Testis (tissue), 5 donors: ENCODE data around the gene C1QTNF3. TPM values are rescaled to one million over a fixed set of nuclear protein-coding genes. Genes with fewer than 3 reads are reported as not detected.
"Not testable (repeated sequence)": the region's sequence is repeated elsewhere in the genome, so short reads cannot be mapped to it uniquely, and the experiment has no call there.

Experiments
- DNase-seq: peaks from one replicate; pipeline ENCODE4 v3.0.0-alpha.2; 2019
- H3K27ac ChIP-seq, 2 donors: fragments of 200-600 bp; sonication (generic); one replicate each; pipeline ENCODE4 v1.5.1; 2019
- H3K27me3 ChIP-seq: fragments of 200-600 bp; sonication (generic); one replicate; pipeline ENCODE4 v1.5.1; 2019
- H3K36me3 ChIP-seq: fragments of 200-600 bp; sonication (generic); one replicate; pipeline ENCODE4 v1.5.1; 2017; ENCODE audit warnings: low read depth; ENCODE audit errors: missing control alignments
- H3K4me1 ChIP-seq: fragments of 200-600 bp; sonication (generic); one replicate; pipeline ENCODE4 v1.5.1; 2019
- H3K4me3 ChIP-seq, 2 donors: fragments of 200-600 bp; sonication (generic); one replicate each; pipeline ENCODE4 v1.5.1; 2017 to 2019
- H3K9me3 ChIP-seq: fragments of 200-600 bp; sonication (generic); one replicate; pipeline ENCODE4 v1.5.1; 2017
- POLR2A ChIP-seq: fragments of 450-650 bp; IDR thresholded peaks from one replicate; pipeline ENCODE4 v1.6.1; 2017; ENCODE audit warnings: antibody characterized with exemption, mild to moderate bottlenecking, moderate library complexity
- WGBS, 2 donors: methylation state at CpG; one replicate each; pipeline ENCODE4 v1.1.5; 2018; 5-methylcytosine and 5-hydroxymethylcytosine counted together
- intact Hi-C: fragments of 100-400 bp; cut with DNase I; formaldehyde crosslinking; loops from one replicate; pipeline ENCODE4 v1.15.1; 2023; ENCODE audit warnings: low total_unique reads
- long read RNA-seq, 2 donors: transcript quantifications; one replicate each; lab custom pipeline, GENCODE V29; 2026
- polyA plus RNA-seq: library from polyadenylated mRNA; stranded (reverse); fragments of 350-450 nt; fragmentation: Illumina TruSeq; extraction: RNeasy Lipid Tissue Mini Kit (QIAGEN cat#74804); gene quantifications from one replicate; pipeline ENCODE4 v1.2.3, GENCODE V29; 2014; ENCODE audit warnings: low read depth, low replicate concordance; ENCODE audit not compliant: insufficient read depth
- total RNA-seq, 2 donors: library from RNA; depleted of rRNA; stranded (reverse); fragments of >200 nt; gene quantifications; one replicate each; pipeline ENCODE4 v1.2.3, GENCODE V29; 2016
- TF ChIP-seq, protein P1 (sequence below), 3 experiments: fragments of 450-650 bp in 2 of 3; fragments of 200-600 bp in 1 of 3; sonication (generic) in 1 of 3; IDR thresholded peaks; one replicate each; pipeline ENCODE4 v1.5.1; 2016 to 2019; ENCODE audit warnings: antibody characterized with exemption in 3 of 3, mild to moderate bottlenecking in 2 of 3, moderate library complexity in 1 of 3

The C1QTNF3 gene, protein sequence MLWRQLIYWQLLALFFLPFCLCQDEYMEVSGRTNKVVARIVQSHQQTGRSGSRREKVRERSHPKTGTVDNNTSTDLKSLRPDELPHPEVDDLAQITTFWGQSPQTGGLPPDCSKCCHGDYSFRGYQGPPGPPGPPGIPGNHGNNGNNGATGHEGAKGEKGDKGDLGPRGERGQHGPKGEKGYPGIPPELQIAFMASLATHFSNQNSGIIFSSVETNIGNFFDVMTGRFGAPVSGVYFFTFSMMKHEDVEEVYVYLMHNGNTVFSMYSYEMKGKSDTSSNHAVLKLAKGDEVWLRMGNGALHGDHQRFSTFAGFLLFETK
- 10 to 100 TPM; 14.1 to 27.1 TPM for total RNA-seq
- 31.3 TPM for polyA plus RNA-seq
- long read RNA-seq, donor 1, partial matches to known transcripts, result 0 of 2 reads
- long read RNA-seq, donor 1, other reads (novel, unspliced or antisense), result 0 of 2 reads
- long read RNA-seq, donor 2, result 0 reads

DNA sequence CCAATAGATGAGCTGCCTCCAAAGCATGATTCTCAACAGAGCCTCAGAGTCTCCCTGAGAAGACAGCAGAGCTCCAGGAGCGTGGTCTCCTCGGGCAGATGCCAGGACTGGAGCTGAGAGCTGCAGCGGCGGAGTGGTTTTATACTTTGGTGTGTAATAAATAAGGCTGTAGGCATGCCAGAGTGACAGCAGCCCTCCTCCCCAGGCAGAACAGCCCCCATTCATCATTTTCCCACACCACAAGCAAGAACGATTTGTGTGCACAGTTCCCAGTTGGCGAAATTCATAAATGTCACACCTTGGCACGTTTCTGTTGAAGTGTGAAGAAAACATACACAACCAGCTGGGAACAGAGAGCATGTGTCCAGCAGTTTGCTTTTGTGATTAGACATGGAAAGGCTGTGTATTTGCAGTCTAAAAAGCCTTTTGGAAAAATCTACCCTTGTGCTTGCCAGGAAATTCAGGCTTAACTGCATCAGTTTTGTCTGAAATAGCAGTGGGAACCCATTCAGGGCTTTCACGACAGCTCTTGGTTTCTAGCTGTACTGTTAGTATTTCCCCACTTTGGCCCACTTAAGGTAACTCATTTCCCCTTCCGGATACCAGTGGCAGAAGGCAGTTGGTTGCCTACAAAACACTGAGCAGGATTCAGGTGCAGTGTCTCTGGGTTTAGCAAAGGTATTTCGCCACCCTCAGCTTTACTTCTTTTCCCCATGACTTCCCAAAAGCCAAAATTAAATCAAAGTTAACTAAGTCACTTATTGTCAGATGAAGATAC, at the start of gene C1QTNF3:
Gene C1QTNF3 (minus strand): TSS at position 115 of the 778 bp plus-strand sequence. CDS start 88 bp downstream, at position 27.
- H3K36me3 ChIP-seq, result no peaks in the 10 kb centered on the region
- no peak within 1 kb of the TSS for H3K27ac ChIP-seq
- DNase-seq, result no peak
- 42 to 51% methylated on average over 10 of the region's 10 CpGs for WGBS, 2 donors
- no peaks in the 10 kb centered on the region for H3K9me3 ChIP-seq
- H3K4me1 ChIP-seq, result peaks cover 5% of the 10 kb centered on the region
- no peaks in the 10 kb centered on the region for H3K27me3 ChIP-seq
- no peak for TF ChIP-seq POLR2A
- TF ChIP-seq, protein P1, sequence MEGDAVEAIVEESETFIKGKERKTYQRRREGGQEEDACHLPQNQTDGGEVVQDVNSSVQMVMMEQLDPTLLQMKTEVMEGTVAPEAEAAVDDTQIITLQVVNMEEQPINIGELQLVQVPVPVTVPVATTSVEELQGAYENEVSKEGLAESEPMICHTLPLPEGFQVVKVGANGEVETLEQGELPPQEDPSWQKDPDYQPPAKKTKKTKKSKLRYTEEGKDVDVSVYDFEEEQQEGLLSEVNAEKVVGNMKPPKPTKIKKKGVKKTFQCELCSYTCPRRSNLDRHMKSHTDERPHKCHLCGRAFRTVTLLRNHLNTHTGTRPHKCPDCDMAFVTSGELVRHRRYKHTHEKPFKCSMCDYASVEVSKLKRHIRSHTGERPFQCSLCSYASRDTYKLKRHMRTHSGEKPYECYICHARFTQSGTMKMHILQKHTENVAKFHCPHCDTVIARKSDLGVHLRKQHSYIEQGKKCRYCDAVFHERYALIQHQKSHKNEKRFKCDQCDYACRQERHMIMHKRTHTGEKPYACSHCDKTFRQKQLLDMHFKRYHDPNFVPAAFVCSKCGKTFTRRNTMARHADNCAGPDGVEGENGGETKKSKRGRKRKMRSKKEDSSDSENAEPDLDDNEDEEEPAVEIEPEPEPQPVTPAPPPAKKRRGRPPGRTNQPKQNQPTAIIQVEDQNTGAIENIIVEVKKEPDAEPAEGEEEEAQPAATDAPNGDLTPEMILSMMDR (IDR thresholded peaks at IDR 0.05), result no peak
- intact Hi-C loops, result no loop called here
- no peak within 1 kb of the TSS for H3K4me3 ChIP-seq

DNA sequence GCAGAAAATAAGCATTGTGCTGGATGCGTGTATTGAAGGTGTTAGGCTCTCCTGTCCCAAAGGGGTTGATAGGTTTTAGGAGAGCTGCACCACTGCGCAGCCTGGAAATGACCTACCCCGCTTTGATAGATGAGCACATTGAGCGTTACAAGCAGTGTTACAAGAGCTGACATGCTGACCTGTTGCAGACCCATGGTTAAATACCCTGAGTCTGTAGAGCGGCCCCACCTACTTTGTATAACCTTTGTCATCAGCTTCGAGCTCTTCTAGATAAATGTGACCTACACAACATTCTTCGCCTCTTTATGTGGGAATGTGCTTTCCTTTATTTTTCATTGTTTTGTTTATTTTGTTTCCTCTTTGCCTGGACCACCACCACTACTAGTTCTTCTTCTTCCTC, 48.0 kb upstream of the C1QTNF3 start:
- intact Hi-C loops, result not testable (repeated sequence)

DNA sequence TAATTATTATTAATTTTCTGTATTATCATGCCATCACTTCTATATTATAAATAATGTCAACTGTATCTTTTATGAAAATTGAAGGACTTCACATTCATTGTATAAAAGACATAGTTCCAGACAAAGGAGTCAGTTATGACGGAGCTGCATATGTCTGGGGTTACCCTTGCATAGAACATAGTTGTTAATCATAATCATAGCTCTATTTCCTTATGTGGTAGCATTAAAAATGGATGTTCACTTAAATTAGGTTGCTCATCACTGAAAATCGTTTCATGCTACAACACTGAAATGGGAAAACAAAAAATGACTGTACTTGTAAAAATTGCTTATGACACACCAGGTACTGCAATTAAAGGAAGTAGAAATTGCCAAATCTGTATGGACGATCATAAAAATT, 46.8 kb upstream of the C1QTNF3 start:
- H3K27me3 ChIP-seq, DNase-seq, intact Hi-C loops, H3K27ac ChIP-seq, H3K9me3 ChIP-seq, H3K36me3 ChIP-seq, H3K4me1 ChIP-seq, H3K4me3 ChIP-seq: not testable (repeated sequence)
- WGBS, 2 donors, result 88 to 90% methylated on average over 2 to 3 of the region's 3 CpGs

More for the DNA sequence above, 48.0 kb upstream of the C1QTNF3 start:
- WGBS, 2 donors, result 90 to 93% methylated on average over 7 of the region's 7 CpGs
- not testable (repeated sequence) for H3K4me1 ChIP-seq, H3K27me3 ChIP-seq, H3K4me3 ChIP-seq, H3K36me3 ChIP-seq, H3K9me3 ChIP-seq, H3K27ac ChIP-seq, DNase-seq

DNA sequence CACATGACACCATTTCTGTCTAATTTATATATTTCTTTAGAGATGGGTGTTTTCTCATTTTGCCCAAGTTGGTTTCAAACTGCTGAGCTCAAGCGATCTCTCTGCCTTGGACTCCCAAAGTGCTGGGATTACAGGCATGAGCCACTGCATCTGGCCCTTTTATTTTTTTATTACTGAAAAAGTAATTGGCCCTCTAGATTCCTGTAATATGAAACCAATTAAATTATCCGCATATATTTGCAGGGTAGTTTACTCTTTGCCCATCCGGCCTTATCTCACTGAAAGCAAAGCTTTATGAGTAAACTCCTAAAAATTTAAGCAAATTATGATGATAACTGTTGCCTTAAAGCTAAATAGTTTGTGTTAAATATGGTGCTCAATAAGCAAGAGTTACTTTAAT, 44.7 kb upstream of the C1QTNF3 start:
- intact Hi-C loops, H3K4me3 ChIP-seq, DNase-seq, H3K36me3 ChIP-seq, H3K9me3 ChIP-seq, H3K4me1 ChIP-seq, H3K27ac ChIP-seq, H3K27me3 ChIP-seq: not testable (repeated sequence)
- WGBS, 2 donors, result 75 to 79% methylated on average over 3 of the region's 3 CpGs

DNA sequence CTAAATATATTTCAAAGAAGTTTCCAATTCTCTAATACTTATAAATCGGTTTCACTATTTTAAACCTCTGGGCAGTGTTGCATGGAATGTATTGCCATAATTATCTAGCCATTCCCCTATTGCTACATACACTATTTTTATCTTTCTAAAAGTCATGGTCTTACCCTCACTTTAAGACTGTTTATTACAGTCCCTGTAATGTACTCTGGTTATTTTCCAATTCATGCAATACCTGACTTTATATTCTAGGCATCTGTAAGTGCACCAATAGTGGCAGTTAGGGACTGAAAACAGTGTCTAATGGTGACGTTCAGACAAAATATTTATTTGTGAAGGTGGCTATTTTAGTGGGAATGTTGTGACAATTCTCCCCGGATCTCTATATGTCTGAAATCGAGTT, 40.9 kb upstream of the C1QTNF3 start:
- H3K36me3 ChIP-seq, H3K27me3 ChIP-seq, H3K9me3 ChIP-seq, DNase-seq, intact Hi-C loops, H3K4me3 ChIP-seq, H3K4me1 ChIP-seq, H3K27ac ChIP-seq: not testable (repeated sequence)
- 64 to 69% methylated on average over 4 of the region's 4 CpGs for WGBS, 2 donors

DNA sequence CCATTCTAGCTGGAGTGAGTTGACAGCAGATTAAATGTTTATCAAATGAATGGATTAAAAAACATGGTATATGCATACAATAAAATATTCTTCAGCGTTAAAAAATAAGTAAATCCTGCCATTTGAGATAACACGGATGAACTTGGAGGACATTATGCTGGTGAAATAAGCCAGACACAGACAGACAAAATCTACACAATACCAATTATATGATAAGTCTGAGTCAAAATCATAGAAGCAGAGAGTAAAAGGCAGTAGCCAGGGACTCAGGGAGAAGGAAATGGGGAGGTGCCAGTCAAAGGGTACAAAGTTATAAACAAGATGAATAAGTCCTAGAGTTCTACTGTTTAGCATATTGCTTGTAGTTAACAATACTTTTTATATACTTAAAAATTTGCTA, 36.5 kb upstream of the C1QTNF3 start:
- H3K27me3 ChIP-seq, intact Hi-C loops, H3K36me3 ChIP-seq, H3K27ac ChIP-seq, H3K4me1 ChIP-seq, DNase-seq, H3K9me3 ChIP-seq, H3K4me3 ChIP-seq: not testable (repeated sequence)
- WGBS, 2 donors, result 84 to 89% methylated on average over 2 of the region's 2 CpGs

DNA sequence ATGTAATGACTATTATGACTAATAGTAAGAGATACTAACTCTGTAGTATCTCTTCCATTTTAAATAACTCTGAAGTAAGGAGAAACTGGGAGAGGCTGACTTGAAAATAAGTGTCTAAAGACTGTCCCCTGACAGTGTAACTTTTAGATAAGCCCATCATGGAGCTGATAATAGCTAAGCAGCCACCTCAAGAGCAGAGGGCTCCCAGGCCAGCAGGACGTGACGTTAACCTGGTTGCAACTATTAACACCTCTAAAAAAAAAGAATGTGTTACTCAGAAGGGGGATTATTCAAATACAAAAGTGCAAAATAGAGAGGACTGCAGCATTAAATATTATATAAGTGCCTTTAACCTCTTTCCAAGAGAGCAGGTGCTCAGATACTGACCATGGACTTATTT, 34.6 kb upstream of the C1QTNF3 start:
- DNase-seq, H3K27ac ChIP-seq, H3K9me3 ChIP-seq, H3K27me3 ChIP-seq, H3K4me1 ChIP-seq, H3K36me3 ChIP-seq, intact Hi-C loops, H3K4me3 ChIP-seq: not testable (repeated sequence)
- 84 to 94% methylated on average over 2 of the region's 2 CpGs for WGBS, 2 donors

DNA sequence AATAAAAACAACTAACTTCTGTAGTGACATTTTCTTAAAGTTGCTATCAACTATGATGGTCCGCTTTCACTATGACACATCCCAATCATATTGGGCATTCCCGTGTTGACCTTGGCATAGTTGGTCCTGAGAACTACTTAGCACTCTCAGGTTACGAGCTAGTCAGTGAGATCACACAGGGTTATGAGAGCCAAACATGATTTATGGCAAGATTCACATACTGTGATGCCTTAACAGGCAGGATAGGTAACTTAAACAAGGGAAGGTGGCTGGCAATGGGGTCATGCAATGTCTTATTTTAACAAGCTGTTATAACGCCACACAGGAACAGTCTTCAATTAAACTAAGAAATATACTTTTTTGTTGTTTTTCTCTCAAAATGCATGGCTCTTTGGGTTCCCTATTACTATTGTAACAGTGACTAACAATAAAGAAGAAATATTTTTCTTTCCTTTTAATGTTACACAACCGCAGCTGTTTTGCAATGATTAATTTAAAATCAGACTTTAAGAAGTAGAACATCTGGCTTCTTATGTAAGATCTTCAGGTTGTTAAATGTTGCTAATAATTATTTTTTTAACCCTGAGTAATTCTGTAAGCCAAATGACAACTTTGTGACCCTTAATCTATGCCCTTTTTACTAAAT, 33.8 kb upstream of the C1QTNF3 start:
- H3K27me3 ChIP-seq, H3K36me3 ChIP-seq, H3K9me3 ChIP-seq, DNase-seq, H3K27ac ChIP-seq, H3K4me1 ChIP-seq, H3K4me3 ChIP-seq, intact Hi-C loops: not testable (repeated sequence)
- WGBS, 2 donors, result 80 to 86% methylated on average over 3 to 4 of the region's 5 CpGs

DNA sequence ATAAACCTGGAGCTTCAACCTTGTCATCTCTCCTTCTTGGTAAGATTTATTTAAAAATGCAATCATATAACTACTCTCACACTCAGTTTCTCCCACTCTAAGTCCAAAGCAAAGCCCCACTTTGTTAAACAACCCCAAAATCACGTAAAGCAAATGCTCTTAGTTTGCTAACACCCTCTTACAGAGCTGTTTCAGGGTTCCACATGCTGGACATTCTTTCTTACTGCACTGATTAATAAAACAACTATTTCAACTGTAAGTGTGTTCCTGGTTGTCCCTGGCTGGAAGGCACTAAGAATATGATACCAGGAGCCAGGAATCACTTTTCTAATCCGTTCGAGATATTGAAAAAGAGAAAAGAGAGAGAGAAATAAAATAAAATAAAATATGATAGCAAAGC, 31.5 kb upstream of the C1QTNF3 start:
- H3K9me3 ChIP-seq, H3K4me1 ChIP-seq, H3K27me3 ChIP-seq, H3K36me3 ChIP-seq, intact Hi-C loops, DNase-seq, H3K27ac ChIP-seq, H3K4me3 ChIP-seq: not testable (repeated sequence)
- 79 to 81% methylated on average over 3 of the region's 3 CpGs for WGBS, 2 donors

DNA sequence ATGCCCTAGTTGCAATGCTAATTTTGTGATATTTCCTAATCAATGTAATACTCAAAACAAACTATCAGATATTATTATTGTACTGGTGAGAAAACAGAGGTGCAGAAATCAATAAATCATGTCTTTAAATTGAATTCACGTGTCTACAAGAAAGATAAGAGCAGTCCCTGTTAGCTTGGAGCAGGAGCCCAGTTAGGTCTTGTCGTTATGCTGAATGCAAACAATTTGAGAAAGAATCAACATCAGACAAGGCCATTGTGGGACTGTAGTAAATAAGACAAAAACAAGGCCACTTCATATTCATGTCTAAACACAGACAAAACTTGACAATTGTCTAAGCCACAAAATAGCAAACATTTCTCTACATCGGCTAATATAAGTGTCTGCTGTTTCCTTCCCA, 31.1 kb upstream of the C1QTNF3 start:
- H3K4me3 ChIP-seq, H3K27me3 ChIP-seq, DNase-seq, intact Hi-C loops, H3K4me1 ChIP-seq, H3K27ac ChIP-seq, H3K36me3 ChIP-seq, H3K9me3 ChIP-seq: not testable (repeated sequence)
- WGBS, 2 donors, result 81 to 86% methylated on average over 2 to 3 of the region's 3 CpGs
